Caco-2 (cell line): ENCODE results near the gene CDKN2A. TPM values are rescaled to one million over a fixed set of nuclear protein-coding genes. Genes with fewer than 3 reads are reported as not detected.

Source experiments
- BruUV-seq: library from RNA; stranded (reverse); fragments of 400-500 nt; replicated peaks from 2 replicates; lab custom pipeline; 2021; lab: Mats Ljungman, UMichigan
- CTCF ChIA-PET: fragments of 300-600 bp; sonication (Branson Sonifier 250); formaldehyde crosslinking; loops from one replicate; lab custom pipeline; 2022; ENCODE audit warnings: antibody characterized with exemption; lab: Charles Lee
- POLR2A ChIA-PET: fragments of 300-600 bp; sonication (Branson Sonifier 250); formaldehyde crosslinking; loops from one replicate; lab custom pipeline; 2022; ENCODE audit warnings: antibody characterized with exemption; lab: Charles Lee
- DNase-seq, 2 experiments: peaks; one replicate each; pipeline versions ENCODE4 v3.0.0 to v3.0.0-alpha.2; 2020 to 2022
- H3K27me3 ChIP-seq: replicated peaks from 2 replicates; pipeline ENCODE4 v1.6.0; 2011; ENCODE audit warnings: low read length; ENCODE audit not compliant: control insufficient read depth, insufficient read depth
- H3K36me3 ChIP-seq: 2 replicates; pipeline ENCODE4 v1.5.1; 2011; ENCODE audit warnings: low read length; ENCODE audit not compliant: control insufficient read depth, insufficient read depth
- H3K4me1 ChIP-seq: fragments of 250-450 bp; sonication (Bioruptor Pico); 2 replicates; pipeline ENCODE4 v1.5.1; 2020; ENCODE audit warnings: mild to moderate bottlenecking
- H3K4me3 ChIP-seq: 2 replicates; pipeline ENCODE4 v1.5.1; 2011; ENCODE audit warnings: low read depth, mild to moderate bottlenecking, control low read depth, low read length
- H3K9me3 ChIP-seq: fragments of 250-450 bp; sonication (Bioruptor Pico); 2 replicates; pipeline ENCODE4 v1.5.1; 2020; ENCODE audit warnings: mild to moderate bottlenecking, moderate library complexity
- H3K27ac Mint-ChIP-seq: one replicate; pipeline ENCODE4 v1.8.0; 2022; ENCODE audit warnings: mixed read lengths; ENCODE audit not compliant: unreplicated experiment
- H3K27me3 Mint-ChIP-seq: one replicate; pipeline ENCODE4 v1.8.0; 2022; ENCODE audit warnings: mixed read lengths; ENCODE audit not compliant: insufficient read depth, unreplicated experiment
- H3K36me3 Mint-ChIP-seq: one replicate; pipeline ENCODE4 v1.8.0; 2022; ENCODE audit warnings: mild to moderate bottlenecking, mixed read lengths; ENCODE audit not compliant: insufficient read depth, unreplicated experiment
- H3K4me1 Mint-ChIP-seq: one replicate; pipeline ENCODE4 v1.8.0; 2022; ENCODE audit warnings: low read depth, mixed read lengths; ENCODE audit not compliant: unreplicated experiment
- H3K4me3 Mint-ChIP-seq: one replicate; pipeline ENCODE4 v1.8.0; 2022; ENCODE audit warnings: mild to moderate bottlenecking, moderate library complexity, mixed read lengths; ENCODE audit not compliant: unreplicated experiment
- H3K9me3 Mint-ChIP-seq: one replicate; pipeline ENCODE4 v1.8.0; 2022; ENCODE audit warnings: mixed read lengths; ENCODE audit not compliant: unreplicated experiment
- intact Hi-C: fragments of 100-400 bp; cut with micrococcal nuclease; formaldehyde crosslinking; loops from one replicate; pipeline ENCODE4 v1.10.0; 2022; ENCODE audit not compliant: unreplicated experiment
- total RNA-seq: library from RNA; stranded (reverse); gene quantifications from 2 replicates; pipeline ENCODE4 v1.2.3, GENCODE V29; 2022
- TF ChIP-seq, protein P1 (sequence below), 2 experiments: fragments of 200-600 bp in 1 of 2; IDR thresholded peaks; 1 replicate in 1 of 2; 2 replicates in 1 of 2; pipeline versions ENCODE4 v1.5.1 to v1.8.0; 2011 to 2022; ENCODE audit warnings: antibody characterized with exemption in 1 of 2, control low read depth in 1 of 2, inconsistent platforms in 1 of 2, low read depth in 1 of 2, low read length in 1 of 2, mild to moderate bottlenecking in 1 of 2, moderate library complexity in 1 of 2; ENCODE audit not compliant: insufficient read depth in 1 of 2, severe bottlenecking in 1 of 2, unreplicated experiment in 1 of 2

The CDKN2A gene
- total RNA-seq, 1 experiment from 2014 or later = 48.0 TPM

DNA sequence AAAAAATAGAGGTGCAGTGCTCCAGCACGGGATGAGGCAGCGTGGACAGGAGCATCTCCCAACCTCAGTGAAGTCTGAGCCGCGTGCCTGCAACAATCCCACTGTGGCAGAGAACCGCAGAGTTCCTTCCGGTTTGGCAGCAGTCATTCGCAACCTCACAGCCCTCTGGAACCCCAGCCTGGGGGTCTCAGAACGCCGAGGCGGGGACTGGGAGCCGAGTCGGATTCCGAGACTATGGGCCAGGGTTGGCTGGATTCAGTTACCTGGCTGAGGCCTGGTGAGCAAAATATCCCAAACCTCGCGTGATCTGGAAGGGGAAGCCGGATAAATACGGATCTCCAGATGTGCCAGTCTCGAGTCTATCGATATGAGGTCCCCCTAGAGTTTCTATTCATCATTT is 27.0 kb downstream of the CDKN2A start:
- Mint-ChIP-seq H3K36me3 (peaks cover 5% of the 10 kb centered on the region), H3K4me3 (no peak overlapping the region), H3K4me1 (no peaks in the 10 kb centered on the region), H3K27ac (no peak overlapping the region), H3K9me3 (no peaks in the 10 kb centered on the region), H3K27me3 (no peaks in the 10 kb centered on the region)
- H3K27me3 ChIP-seq = no peaks in the 10 kb centered on the region
- BruUV-seq = no TSS peak
- intact Hi-C loops = loop anchor here (10.0 kb wide), 1 partner anchor 92 kb away; no protein-coding TSS in a partner anchor
- TF ChIP-seq, protein P1, sequence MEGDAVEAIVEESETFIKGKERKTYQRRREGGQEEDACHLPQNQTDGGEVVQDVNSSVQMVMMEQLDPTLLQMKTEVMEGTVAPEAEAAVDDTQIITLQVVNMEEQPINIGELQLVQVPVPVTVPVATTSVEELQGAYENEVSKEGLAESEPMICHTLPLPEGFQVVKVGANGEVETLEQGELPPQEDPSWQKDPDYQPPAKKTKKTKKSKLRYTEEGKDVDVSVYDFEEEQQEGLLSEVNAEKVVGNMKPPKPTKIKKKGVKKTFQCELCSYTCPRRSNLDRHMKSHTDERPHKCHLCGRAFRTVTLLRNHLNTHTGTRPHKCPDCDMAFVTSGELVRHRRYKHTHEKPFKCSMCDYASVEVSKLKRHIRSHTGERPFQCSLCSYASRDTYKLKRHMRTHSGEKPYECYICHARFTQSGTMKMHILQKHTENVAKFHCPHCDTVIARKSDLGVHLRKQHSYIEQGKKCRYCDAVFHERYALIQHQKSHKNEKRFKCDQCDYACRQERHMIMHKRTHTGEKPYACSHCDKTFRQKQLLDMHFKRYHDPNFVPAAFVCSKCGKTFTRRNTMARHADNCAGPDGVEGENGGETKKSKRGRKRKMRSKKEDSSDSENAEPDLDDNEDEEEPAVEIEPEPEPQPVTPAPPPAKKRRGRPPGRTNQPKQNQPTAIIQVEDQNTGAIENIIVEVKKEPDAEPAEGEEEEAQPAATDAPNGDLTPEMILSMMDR (IDR thresholded peaks at IDR 0.05; ENCODE audit: insufficient read depth in 1 of 2, low read depth in 1 of 2, low read length in 1 of 2, severe bottlenecking in 1 of 2, unreplicated experiment in 1 of 2) = no peak
- no peak overlapping the region for H3K4me3 ChIP-seq
- H3K4me1 ChIP-seq = no peaks in the 10 kb centered on the region
- ChIA-PET POLR2A (no interaction called here), CTCF (no interaction called here)
- DNase-seq = no peak
- no peaks in the 10 kb centered on the region for H3K9me3 ChIP-seq
- H3K36me3 ChIP-seq = no peaks in the 10 kb centered on the region

DNA sequence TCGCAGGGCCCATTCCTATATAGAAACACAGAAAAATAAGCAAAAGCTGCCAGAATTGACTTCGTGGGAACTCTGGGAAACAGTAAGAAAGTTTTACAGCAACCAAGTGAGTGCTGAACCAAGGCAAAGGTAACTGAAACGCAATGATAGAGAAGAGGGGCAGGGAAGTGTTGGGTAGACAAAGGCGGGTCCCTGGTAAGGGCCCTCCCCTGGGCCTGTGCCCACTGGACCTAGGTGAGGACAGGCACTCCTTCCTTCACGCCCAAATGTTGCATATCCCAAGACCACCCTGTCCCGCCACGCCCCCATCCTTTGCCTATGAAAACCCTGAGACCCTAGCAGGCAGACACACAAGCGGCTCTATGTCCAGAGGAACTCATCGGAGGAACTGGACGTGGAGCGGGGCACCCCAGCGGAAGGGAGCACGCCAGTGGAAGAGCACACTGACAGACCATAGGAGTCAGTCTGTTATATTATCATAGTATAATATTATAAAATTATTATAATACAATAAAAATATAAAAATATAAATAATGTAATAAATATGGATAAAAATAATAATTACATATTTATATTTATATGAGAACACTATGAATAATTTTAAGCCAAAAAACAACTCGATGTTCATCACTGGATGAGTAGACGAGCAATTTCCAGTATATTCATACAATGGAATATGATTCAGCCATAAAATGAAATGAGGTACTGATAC is 27.9 kb downstream of the CDKN2A start:
- peaks cover 5% of the 10 kb centered on the region for H3K36me3 Mint-ChIP-seq
- no peaks in the 10 kb centered on the region for H3K4me1 Mint-ChIP-seq
- CTCF ChIA-PET = no interaction called here
- TF ChIP-seq, protein P1 (IDR thresholded peaks at IDR 0.05; ENCODE audit: insufficient read depth in 1 of 2, low read depth in 1 of 2, low read length in 1 of 2, severe bottlenecking in 1 of 2, unreplicated experiment in 1 of 2) = no peak
- Histone ChIP-seq H3K4me1 (no peaks in the 10 kb centered on the region), H3K9me3 (no peaks in the 10 kb centered on the region), H3K27me3 (no peaks in the 10 kb centered on the region), H3K4me3 (no peak overlapping the region), H3K36me3 (no peaks in the 10 kb centered on the region)
- no peak for DNase-seq
- intact Hi-C loops = loop anchor here (10.0 kb wide), 1 partner anchor 91 kb away; no protein-coding TSS in a partner anchor
- no peaks in the 10 kb centered on the region for H3K9me3 Mint-ChIP-seq
- no peaks in the 10 kb centered on the region for H3K27me3 Mint-ChIP-seq
- no TSS peak for BruUV-seq
- POLR2A ChIA-PET = no interaction called here
- H3K4me3 Mint-ChIP-seq = no peak overlapping the region
- no peak overlapping the region for H3K27ac Mint-ChIP-seq

DNA sequence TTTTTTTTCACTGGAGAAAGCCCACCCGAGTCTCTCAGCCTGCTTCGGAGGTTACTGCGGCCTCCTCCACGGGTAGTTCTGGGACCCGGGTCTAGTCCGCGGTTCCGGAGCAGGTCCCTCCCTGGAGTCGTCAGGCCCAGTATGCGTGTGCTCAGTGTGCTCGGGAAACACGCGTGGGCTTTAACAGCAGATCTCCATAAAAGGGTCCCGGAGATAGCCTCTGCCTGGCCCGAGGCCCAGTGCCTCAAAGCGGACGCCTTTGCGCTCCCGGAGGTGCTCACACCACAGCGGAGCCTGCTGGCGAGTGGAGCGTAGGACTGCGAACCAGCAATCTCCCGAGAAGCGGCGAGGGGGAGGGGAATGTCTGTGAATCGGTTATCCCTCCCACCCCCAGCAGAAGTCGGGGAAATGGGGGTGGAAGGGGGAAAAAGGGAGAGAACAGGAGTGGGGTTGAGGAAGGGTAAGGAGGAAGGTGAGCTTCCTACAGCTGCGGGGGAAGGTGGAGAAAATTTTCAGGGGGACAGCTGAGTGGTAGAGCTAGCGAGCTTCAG is 28.7 kb downstream of the CDKN2A start:
- Histone ChIP-seq H3K4me1 (no peaks in the 10 kb centered on the region), H3K4me3 (peak overlapping the region; percentile 59), H3K27me3 (no peaks in the 10 kb centered on the region), H3K9me3 (no peaks in the 10 kb centered on the region), H3K36me3 (no peaks in the 10 kb centered on the region)
- BruUV-seq = TSS peak; percentile 59
- POLR2A ChIA-PET = no interaction called here
- Mint-ChIP-seq H3K36me3 (peaks cover 5% of the 10 kb centered on the region), H3K4me1 (no peaks in the 10 kb centered on the region), H3K9me3 (no peaks in the 10 kb centered on the region), H3K27ac (no peak overlapping the region), H3K27me3 (no peaks in the 10 kb centered on the region), H3K4me3 (peak overlapping the region; percentile 66)
- TF ChIP-seq, protein P1 (IDR thresholded peaks at IDR 0.05; ENCODE audit: insufficient read depth in 1 of 2, low read depth in 1 of 2, low read length in 1 of 2, severe bottlenecking in 1 of 2, unreplicated experiment in 1 of 2) = peak; percentile 26 to 74
- intact Hi-C loops = loop anchor here (1.0 to 10.0 kb wide), 2 partner anchors 91 to 152 kb away; no protein-coding TSS in a partner anchor
- peak; percentile 77 to 79 for DNase-seq
- CTCF ChIA-PET = no interaction called here
